NCI-H1048 (cell line): ENCODE measurements around the gene ANKIB1.
"Not testable (repeated sequence)": the region's sequence is repeated elsewhere in the genome, so short reads cannot be mapped to it uniquely, and the experiment has no call there.

Source experiments
- DNase-seq: peaks from one replicate; lab custom pipeline; 2025; lab: John Stamatoyannopoulos, UW

The ANKIB1 gene

GRCh38 chr7:92330835-92331438 lies 85.2 kb downstream of the ANKIB1 start:
- DNase-seq: no peak

- DNase-seq: no peak
Observed at GRCh38 chr7:92331508-92331907, 85.7 kb downstream of the ANKIB1 start.

GRCh38 chr7:92332782-92333181 lies 87.0 kb downstream of the ANKIB1 start:
- DNase-seq: no peak

- no peak for DNase-seq
Observed at GRCh38 chr7:92333866-92334265, 88.1 kb downstream of the ANKIB1 start.

GRCh38 chr7:92335574-92335973 lies 89.8 kb downstream of the ANKIB1 start:
- no peak for DNase-seq

- DNase-seq: no peak
Observed at GRCh38 chr7:92336662-92337340, 91.0 kb downstream of the ANKIB1 start.

GRCh38 chr7:92340016-92340415 lies 94.2 kb downstream of the ANKIB1 start:
- no peak for DNase-seq

- DNase-seq: no peak
Observed at GRCh38 chr7:92343714-92344113, 97.9 kb downstream of the ANKIB1 start.

GRCh38 chr7:92352009-92352408 lies 106.2 kb downstream of the ANKIB1 start:
- DNase-seq: no peak

GRCh38 chr7:92354214-92354613 lies 108.4 kb downstream of the ANKIB1 start:
- no peak for DNase-seq

- DNase-seq: no peak
Observed at GRCh38 chr7:92356406-92356805, 110.6 kb downstream of the ANKIB1 start.

- no peak for DNase-seq
Observed at GRCh38 chr7:92357260-92357659, 111.5 kb downstream of the ANKIB1 start.

- not testable (repeated sequence) for DNase-seq
Observed at GRCh38 chr7:92359179-92359578, 113.4 kb downstream of the ANKIB1 start.

GRCh38 chr7:92359801-92360200 lies 114.0 kb downstream of the ANKIB1 start:
- no peak for DNase-seq

- DNase-seq: no peak
Observed at GRCh38 chr7:92360387-92360786, 114.6 kb downstream of the ANKIB1 start.

GRCh38 chr7:92362131-92362530 lies 116.4 kb downstream of the ANKIB1 start:
- no peak for DNase-seq

GRCh38 chr7:92366730-92367129 lies 121.0 kb downstream of the ANKIB1 start:
- no peak for DNase-seq

- no peak for DNase-seq
Observed at GRCh38 chr7:92368741-92369140, 123.0 kb downstream of the ANKIB1 start.

- no peak for DNase-seq
Observed at GRCh38 chr7:92375013-92375412, 129.2 kb downstream of the ANKIB1 start.

- DNase-seq: no peak
Observed at GRCh38 chr7:92391071-92391470, 145.3 kb downstream of the ANKIB1 start.

- DNase-seq: no peak
Observed at GRCh38 chr7:92397542-92397941, 151.8 kb downstream of the ANKIB1 start.

GRCh38 chr7:92400013-92400412 lies 154.2 kb downstream of the ANKIB1 start:
- no peak for DNase-seq

GRCh38 chr7:92402920-92403759 lies 157.4 kb downstream of the ANKIB1 start:
- no peak for DNase-seq
